Neutrophil (primary cell): ENCODE results near the gene PPM1G.
"Not testable (repeated sequence)": the region's sequence is repeated elsewhere in the genome, so short reads cannot be mapped to it uniquely, and the experiment has no call there.

ENCODE experiments used
- H3K27ac ChIP-seq: fragments of 200-600 bp; sonication (generic); 2 replicates; pipeline ENCODE4 v1.5.1; 2016; ENCODE audit warnings: mild to moderate bottlenecking, moderate library complexity
- H3K27me3 ChIP-seq: fragments of 200-600 bp; sonication (generic); 2 replicates; pipeline ENCODE4 v1.6.0; 2016; ENCODE audit warnings: mild to moderate bottlenecking
- H3K36me3 ChIP-seq: fragments of 200-600 bp; sonication (generic); 2 replicates; pipeline ENCODE4 v1.5.1; 2017
- H3K4me1 ChIP-seq, 2 experiments: fragments of 200-600 bp in 1 of 2; sonication (generic) in 1 of 2; 1 replicate in 1 of 2; 2 replicates in 1 of 2; pipeline versions ENCODE4 v1.5.1 to v1.6.1; 2013 to 2016; ENCODE audit warnings: low read depth in 1 of 2, low read length in 1 of 2, mild to moderate bottlenecking in 1 of 2, moderate library complexity in 1 of 2; ENCODE audit not compliant: control insufficient read depth in 1 of 2, insufficient read depth in 1 of 2
- H3K4me3 ChIP-seq, 2 experiments: fragments of 200-600 bp in 1 of 2; sonication (generic) in 1 of 2; 1 replicate in 1 of 2; 2 replicates in 1 of 2; pipeline ENCODE4 v1.5.1; 2013 to 2016; ENCODE audit warnings: low read depth in 1 of 2, low read length in 1 of 2, mild to moderate bottlenecking in 1 of 2, moderate library complexity in 1 of 2
- H3K9me3 ChIP-seq: fragments of 200-600 bp; sonication (generic); 2 replicates; pipeline ENCODE4 v1.5.1; 2016
- TF ChIP-seq, protein P1 (sequence below): fragments of 200-600 bp; sonication (generic); IDR thresholded peaks from 2 replicates; pipeline ENCODE4 v1.5.1; 2016; ENCODE audit warnings: antibody characterized with exemption

Gene PPM1G

DNA sequence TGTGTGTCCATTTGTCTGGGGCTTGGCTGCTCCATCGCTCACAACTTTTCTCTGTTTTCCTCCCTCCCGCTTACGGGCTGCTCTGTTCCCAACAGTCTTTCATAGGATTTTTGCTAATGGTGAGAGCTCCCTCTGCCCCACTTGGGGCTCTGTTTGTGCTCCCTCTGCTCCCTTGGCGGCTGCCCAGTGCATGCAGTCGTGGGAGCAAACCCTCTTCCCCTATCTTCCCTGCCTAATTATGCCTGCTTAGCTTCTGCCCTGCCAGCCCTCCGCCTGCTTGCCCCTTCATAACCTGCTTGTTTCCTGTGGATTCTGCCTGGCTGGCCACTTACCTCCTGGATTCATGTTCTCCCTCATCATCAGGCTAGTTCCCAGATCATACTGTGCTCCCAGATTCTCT is 26.2 kb upstream of the PPM1G start:
- H3K9me3 ChIP-seq: no peaks in the 10 kb centered on the region
- H3K4me1 ChIP-seq: peaks cover under 1% of the 10 kb centered on the region in 2 experiments
- H3K27me3 ChIP-seq: no peaks in the 10 kb centered on the region
- no peak overlapping the region for H3K27ac ChIP-seq
- peaks cover 77% of the 10 kb centered on the region for H3K36me3 ChIP-seq
- TF ChIP-seq, protein P1, sequence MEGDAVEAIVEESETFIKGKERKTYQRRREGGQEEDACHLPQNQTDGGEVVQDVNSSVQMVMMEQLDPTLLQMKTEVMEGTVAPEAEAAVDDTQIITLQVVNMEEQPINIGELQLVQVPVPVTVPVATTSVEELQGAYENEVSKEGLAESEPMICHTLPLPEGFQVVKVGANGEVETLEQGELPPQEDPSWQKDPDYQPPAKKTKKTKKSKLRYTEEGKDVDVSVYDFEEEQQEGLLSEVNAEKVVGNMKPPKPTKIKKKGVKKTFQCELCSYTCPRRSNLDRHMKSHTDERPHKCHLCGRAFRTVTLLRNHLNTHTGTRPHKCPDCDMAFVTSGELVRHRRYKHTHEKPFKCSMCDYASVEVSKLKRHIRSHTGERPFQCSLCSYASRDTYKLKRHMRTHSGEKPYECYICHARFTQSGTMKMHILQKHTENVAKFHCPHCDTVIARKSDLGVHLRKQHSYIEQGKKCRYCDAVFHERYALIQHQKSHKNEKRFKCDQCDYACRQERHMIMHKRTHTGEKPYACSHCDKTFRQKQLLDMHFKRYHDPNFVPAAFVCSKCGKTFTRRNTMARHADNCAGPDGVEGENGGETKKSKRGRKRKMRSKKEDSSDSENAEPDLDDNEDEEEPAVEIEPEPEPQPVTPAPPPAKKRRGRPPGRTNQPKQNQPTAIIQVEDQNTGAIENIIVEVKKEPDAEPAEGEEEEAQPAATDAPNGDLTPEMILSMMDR: no peak
- no peak overlapping the region for H3K4me3 ChIP-seq

DNA sequence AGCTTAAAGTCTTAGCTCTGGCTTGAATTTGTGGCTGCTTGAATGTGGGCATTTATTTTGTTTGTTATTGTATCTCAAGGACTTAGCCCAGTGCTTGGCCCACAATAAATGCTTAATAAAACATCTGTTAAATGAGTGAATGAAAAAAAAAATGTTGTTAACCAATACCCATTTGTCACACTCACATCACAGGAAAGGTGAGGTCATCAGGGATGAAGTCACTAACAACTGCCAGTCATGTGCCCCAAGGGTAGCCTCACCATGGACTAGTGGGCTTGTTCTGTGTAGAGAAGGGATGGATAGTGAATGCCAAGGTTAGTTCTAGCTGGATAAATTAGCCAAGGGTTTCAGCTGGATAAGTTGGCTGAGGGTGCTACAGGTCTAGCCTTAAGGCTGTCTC is 22.0 kb upstream of the PPM1G start:
- Histone ChIP-seq H3K9me3 (no peaks in the 10 kb centered on the region), H3K27ac (no peak overlapping the region), H3K4me3 (no peak overlapping the region), H3K4me1 (peaks cover 24% of the 10 kb centered on the region in 2 experiments), H3K27me3 (no peaks in the 10 kb centered on the region), H3K36me3 (peaks cover 35% of the 10 kb centered on the region)
- TF ChIP-seq, protein P1: no peak

DNA sequence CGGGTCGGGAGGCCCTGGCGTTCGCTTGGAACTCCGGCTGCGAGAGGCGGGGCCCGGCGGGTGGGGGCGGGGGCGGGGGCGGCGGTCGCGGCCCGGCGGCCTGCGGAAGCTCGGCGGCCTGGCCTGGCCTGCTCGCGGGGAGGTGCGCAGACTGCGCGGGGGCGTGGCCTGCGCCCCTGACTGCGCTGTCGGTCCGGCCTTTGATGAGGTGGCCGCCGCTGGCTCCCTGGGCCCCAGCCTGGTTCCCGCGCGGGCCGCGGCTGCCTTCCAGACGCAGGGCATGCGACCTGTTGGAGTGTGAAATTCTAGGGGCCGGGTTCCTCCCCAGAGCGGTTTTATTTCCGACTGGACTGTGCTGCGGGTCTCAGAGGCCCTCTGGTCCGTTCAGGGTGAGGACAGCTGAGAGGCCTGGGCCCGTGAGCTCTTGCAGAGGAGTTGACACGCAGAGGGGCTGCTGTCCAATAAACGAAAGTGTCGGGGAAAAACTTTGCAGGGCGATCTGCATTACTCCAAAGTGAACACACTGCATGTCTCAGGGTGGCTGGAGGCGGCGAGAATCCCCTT is 19.7 kb upstream of the PPM1G start:
- TF ChIP-seq, protein P1: no peak
- peaks cover 11% of the 10 kb centered on the region for H3K36me3 ChIP-seq

GRCh38 chr2:27428213-27428977 is 19.0 kb upstream of the PPM1G start, which contains the start of gene NRBP1:
Gene NRBP1, plus strand, starts transcription at chr2:27428631. Its CDS starts 4,643 bp downstream, at chr2:27433274.
- H3K9me3 ChIP-seq: no peaks in the 10 kb centered on the region
- peaks cover 5% of the 10 kb centered on the region for H3K36me3 ChIP-seq
- peaks cover 24% of the 10 kb centered on the region in 2 experiments for H3K4me1 ChIP-seq
- peak within 1 kb of the TSS; percentile 99 for H3K27ac ChIP-seq
- TF ChIP-seq, protein P1: peak; percentile 26
- peak within 1 kb of the TSS; percentile 89 to 100 for H3K4me3 ChIP-seq
- H3K27me3 ChIP-seq: no peaks in the 10 kb centered on the region

More for the DNA sequence above, 19.7 kb upstream of the PPM1G start:
- Histone ChIP-seq H3K9me3 (no peaks in the 10 kb centered on the region), H3K4me1 (peaks cover 24% of the 10 kb centered on the region in 2 experiments), H3K27ac (peak overlapping the region; percentile 99), H3K27me3 (no peaks in the 10 kb centered on the region), H3K4me3 (peak overlapping the region; percentile 89 to 100)

DNA sequence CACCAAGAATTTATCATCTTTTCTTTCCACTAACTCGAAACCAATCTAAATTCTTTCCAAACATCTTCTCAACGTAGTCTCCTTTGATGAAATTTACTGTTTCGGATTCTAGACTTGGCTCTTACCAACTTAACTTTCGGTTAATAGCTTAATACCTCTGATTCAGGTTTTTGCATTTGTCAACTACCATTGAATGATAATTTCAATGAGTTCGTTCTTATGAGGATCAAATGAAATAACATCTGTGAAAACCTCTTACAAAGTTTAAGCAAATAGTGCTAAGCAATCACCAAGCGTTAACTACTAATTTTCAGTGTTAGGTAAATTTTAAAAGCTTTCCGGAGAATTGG is 18.4 kb upstream of the PPM1G start:
- TF ChIP-seq, protein P1: no peak
- Histone ChIP-seq H3K36me3 (no peaks in the 10 kb centered on the region), H3K4me3 (peak overlapping the region; percentile 89 to 100), H3K9me3 (no peaks in the 10 kb centered on the region), H3K27ac (peak overlapping the region; percentile 99), H3K4me1 (peaks cover 24% of the 10 kb centered on the region in 2 experiments), H3K27me3 (no peaks in the 10 kb centered on the region)

GRCh38 chr2:27425039-27425438 is 15.6 kb upstream of the PPM1G start:
- not testable (repeated sequence) for H3K4me3 ChIP-seq, H3K27me3 ChIP-seq, H3K36me3 ChIP-seq, H3K9me3 ChIP-seq, H3K27ac ChIP-seq
- H3K4me1 ChIP-seq: peaks cover 18 to 19% of the 10 kb centered on the region in 2 experiments
